HuH-7.5 (cell line): ENCODE data around the gene MFSD2A.
"Not testable (repeated sequence)": the region's sequence is repeated elsewhere in the genome, so short reads cannot be mapped to it uniquely, and the experiment has no call there.

ENCODE experiments used
- DNase-seq: peaks from one replicate; pipeline ENCODE4 v3.0.0; 2011; ENCODE audit warnings: low spot score

The MFSD2A gene

GRCh38 chr1:39954870-39955546, at the start of gene MFSD2A:
MFSD2A (plus strand) TSS chr1:39955145; CDS start chr1:39955293, 148 bp downstream.
- peak; percentile 65 for DNase-seq

- no peak for DNase-seq
Measured at GRCh38 chr1:39905172-39905571, 49.8 kb upstream of the MFSD2A start.

GRCh38 chr1:39907528-39908453, 47.2 kb upstream of the MFSD2A start:
- no peak for DNase-seq

DNA sequence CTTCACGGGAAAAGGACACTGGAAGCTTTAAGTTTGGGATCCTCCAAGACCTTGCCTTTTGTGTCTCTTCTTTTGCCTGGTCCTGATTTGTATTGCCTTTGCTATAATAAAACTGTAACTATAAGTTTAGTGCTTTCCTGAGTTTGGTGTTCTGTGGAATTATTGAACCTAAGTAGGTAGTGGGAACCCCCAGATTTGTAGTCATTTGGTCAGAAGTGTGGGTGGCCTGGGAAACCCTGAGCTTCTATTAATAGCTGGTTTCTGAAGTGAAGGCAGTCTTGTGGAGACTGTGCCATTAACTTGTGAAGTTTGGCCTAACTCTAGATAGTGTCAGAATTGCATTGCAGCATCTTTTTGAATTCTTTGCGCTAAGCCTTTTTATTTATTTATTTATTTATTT, 46.4 kb upstream of the MFSD2A start:
- DNase-seq, result no peak

DNA sequence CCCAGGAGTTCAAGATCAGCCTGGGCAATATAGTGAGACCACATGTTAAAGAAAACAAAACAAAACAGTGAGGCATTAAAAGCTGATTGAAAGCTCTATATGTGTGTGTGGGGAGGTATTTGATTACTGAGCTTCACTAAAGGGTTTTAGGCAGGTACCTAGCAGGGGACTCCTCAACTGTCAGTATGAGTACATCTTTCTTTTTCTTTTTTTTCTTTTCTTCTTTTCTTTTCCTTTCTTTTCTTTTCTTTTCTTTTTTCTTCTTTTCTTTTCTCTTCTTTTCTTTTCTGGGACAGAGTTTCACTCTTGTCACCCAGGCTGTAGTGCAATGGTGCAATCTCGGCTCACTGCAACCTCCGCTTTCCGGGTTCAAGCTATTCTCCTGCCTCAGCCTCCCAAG, 44.7 kb upstream of the MFSD2A start:
- no peak for DNase-seq

- not testable (repeated sequence) for DNase-seq
Measured at GRCh38 chr1:39913136-39913535, 41.8 kb upstream of the MFSD2A start.

GRCh38 chr1:39915499-39916129, 39.3 kb upstream of the MFSD2A start:
- no peak for DNase-seq

DNA sequence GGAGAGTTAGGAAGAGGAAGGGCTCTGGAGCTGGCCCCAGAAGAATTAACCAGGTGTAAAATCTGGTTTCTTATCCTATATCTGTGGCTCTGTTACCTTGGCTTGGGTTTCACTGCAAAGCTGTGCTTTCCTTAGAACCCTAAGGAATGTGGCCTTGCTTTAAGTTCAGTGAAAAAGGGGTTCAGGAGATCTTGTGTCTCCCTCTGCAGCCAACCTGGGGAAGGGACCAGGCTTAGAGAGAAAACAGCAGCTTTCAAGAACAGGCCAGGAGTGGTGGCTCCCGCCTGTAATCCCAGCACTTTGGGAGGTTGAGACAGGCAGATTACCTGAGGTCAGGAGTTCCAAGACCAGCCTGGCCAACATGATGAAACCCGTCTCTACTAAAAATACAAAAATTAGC, 37.1 kb upstream of the MFSD2A start:
- no peak for DNase-seq

DNA sequence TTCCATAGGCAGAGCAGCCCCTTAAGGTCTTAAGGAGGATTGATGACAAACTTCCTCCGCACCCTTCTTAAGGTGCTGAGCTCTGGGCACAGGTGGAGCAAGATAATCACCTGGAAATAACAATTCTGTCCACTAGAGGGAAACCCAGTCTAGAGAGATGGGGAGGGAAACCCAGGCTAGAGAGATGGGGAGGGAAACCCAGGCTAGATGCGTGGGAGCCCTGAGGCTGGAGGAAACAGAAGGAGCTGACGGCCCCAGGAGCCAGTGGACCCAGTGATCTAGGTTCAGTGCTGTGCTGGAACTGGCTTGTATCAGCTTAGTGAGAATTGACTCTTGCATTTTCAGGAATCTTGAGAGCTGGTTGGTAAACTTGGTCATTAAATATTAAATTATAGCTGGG, 35.4 kb upstream of the MFSD2A start:
- DNase-seq, result peak; percentile 77

GRCh38 chr1:39922251-39922688, 32.7 kb upstream of the MFSD2A start:
- no peak for DNase-seq

DNA sequence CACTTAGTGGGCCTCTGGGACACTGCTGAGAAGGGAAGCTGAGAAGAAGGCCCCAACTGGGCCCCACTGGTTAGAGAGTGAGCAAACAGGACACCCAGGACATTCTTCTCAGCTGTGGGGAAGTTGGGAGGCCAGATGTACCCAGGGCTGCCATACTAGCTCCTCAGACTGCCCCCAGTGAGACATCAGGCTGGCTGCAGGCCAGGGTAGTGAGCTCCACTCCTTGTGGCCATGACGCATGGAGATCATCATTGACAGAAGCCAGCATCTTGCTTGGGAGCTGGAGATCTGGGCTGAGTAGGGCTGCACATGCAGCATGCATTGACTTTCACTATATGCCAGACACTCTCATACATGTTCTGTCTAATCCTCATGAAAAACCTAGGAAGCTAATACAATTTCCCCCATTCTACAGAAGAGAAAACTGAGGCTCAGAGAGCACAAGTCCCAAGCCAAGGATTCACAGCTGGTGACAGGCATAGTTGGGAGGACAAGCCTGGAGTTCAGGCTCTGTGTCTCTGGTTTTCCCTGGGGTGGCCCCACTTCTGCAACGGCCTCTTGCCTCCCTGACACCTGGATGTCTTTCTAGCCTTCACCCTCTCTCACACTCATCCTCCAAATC, 29.1 kb upstream of the MFSD2A start:
- DNase-seq, result no peak

GRCh38 chr1:39926343-39926793, 28.6 kb upstream of the MFSD2A start:
- no peak for DNase-seq

GRCh38 chr1:39926820-39927219, 28.1 kb upstream of the MFSD2A start:
- no peak for DNase-seq

DNA sequence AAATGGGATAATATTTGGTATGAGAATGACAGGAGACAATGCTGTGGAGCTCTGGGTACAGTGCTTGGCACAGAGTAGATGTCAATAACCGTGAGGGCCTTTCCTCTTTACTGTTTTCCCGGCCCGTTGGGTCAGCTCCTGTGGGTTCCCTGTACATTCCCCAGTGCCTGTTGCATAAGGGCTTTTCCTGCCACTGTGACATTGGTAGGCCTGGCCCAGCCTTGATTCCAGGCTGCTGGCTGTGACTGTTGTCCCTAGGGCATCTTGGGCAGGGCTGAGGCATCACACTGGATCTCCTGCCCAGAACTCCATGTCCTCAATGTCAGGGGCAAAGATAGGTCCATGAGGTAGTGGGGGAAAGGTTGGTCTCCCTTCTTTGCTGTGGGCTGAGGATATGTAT, 27.4 kb upstream of the MFSD2A start:
- no peak for DNase-seq

DNA sequence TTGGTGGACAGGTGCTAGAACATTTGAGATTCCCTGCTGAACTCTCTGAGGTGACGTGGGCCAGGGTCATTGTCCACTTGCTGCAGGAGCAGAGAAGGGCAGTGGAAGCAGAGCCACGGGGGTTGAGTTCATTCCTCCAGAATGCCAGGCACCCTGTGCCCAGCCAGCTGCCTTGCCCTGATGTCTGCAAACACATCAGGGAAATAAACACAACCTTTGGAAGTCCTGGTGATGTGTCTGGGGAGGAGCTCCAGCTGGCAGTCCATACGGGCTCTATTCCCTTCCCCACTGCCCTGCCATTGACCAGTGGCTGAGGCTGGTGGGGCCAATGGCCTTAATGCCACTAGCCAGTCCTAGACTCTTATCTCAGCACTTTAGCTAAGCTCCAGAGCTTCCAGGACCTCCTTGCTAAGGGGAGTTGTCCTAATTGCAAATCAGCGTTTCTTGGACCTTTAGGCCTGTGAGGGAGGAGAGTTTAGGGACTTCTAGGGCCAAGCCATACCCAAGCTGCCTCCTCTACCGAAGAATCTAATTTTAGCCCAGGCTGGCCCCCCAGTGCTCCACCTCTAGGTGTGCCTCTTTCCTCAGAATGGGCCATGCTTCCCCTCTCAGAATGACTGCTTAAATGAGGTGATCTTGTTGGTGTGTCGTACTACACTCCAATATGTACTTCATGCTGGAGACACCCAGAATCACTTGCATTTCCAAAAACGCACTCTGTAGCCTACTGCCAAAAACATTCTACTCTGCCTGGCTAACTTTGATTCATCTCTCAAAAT, 25.9 kb upstream of the MFSD2A start:
- no peak for DNase-seq

DNA sequence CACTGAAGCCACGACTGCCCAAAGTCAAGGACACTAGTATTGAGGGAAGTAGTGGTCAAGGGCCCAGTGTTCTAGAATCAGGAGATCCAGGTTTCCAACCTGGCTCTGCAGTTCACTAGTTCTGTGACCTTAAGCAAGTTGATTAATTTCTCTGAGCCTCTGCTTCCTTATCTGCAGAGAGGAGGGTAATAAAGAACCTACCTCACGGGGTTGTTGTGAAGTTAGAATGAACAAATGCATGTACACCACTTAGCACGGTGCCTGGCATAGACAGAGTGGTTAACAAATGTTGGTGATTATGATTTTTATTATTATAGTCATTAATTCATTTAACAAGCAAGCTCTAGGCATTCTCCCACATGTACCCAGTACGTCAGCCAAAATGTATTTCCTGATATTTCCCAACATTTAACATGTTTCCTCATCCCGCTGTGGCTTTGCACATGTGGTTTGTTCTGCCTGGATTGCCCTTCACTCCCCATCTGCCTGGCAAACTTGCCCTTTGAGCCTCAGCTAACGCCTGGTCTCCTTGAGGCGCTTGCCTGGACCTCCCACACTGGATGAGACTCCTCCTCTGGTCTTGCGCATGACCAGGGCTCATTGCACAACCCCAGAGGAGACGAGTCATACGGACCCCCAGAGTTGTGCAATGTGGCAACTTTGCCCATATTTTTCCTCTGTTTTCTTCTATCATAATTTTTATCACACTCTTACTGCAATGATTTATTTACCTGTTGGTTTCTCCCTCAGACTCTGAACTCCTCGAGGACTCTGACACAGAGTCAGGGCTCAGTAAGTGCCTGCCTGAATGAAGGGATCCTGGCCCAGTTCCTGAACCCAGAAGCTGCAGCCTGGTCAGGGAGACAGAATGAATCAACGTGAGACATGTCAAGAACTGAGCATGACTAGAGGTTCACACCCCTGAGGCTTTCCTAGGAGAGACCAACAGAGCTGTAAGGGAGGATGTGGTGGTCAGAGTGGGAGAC, 20.7 kb upstream of the MFSD2A start:
- peak; percentile 52 for DNase-seq

DNA sequence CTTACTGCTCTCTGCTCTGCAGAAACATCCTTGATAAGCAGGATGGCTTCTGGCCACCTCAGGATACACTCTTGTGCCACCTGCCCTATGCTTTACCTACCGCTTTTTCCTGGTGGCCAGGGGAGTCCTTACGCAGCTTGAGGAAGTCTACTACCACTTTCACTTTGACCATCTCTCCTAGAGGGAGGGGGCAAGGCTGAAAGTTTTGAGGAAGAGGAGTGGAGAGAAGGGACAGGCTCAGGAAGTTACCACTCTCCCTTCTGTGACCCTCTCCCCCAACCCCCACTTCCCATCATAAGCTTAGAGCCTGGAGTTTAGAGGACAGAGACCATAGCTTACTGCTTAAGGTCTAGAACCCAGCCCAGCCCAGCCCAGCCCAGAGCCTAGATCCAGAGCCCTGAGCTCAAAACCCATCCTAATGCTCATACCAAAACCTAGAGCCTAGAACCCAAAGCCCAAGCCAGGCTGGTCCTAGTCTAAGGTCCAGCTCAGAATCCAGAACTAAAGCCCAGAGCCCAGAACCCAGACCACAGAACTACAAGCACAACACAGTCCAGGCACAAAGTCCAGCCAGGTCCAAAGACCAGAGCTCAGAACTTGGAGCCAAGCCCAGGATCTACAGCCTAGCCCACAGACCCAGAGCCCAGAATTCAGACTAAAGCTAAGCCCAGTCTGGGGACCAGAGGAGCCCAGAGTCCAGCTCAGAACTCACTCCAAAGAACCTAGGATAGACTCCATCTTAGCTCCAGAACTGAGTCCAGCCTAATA, 18.0 kb upstream of the MFSD2A start:
- DNase-seq, result no peak

DNA sequence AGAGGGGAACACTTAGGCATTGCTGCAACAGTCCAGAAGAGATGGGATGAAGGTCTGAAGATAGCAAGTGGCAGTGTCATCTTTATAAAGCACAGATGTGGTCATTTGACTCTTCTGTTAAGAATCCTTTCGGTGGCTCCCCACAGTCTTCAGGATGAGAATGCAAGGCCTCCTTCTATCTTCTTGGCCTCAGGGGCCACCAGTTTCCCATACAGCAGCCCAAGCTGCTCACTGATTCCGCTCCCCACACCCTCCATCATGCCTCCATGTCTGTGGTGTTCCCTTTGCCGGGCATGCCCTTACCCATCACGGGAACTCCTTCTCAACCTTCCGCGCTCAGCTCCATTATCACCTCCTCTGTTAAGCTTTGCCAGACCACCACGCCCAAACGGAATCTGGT, 16.1 kb upstream of the MFSD2A start:
- DNase-seq, result no peak

DNA sequence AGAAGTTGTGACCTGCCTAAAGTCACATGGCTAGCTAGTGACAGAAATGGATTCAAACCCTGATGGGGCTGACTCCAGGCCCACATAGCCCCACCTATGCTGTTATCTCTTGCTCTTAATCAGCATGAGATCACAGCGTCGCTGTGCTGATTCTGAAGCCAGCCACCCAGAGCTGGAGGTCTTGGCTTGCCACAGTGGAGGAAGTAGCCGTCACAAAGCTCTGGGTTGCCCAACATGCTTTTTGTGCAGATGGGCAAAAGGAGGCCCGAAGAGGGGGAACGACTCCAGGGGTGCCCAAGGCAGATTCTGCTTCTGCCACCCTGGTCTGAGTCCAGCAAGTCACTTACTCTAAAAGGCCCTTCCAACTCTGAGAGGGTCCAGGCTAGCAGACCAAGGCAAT, 14.7 kb upstream of the MFSD2A start:
- DNase-seq, result no peak
